Astrocyte (in vitro differentiated cells and primary cell): ENCODE measurements around the gene CNOT11.
"Not testable (repeated sequence)": the region's sequence is repeated elsewhere in the genome, so short reads cannot be mapped to it uniquely, and the experiment has no call there.

Experiments used
- CTCF ChIP-seq: IDR thresholded peaks from 2 replicates; pipeline ENCODE4 v1.5.1; 2011; ENCODE audit warnings: low read depth, mild to moderate bottlenecking, inconsistent platforms, low read length, moderate library complexity; ENCODE audit not compliant: insufficient read depth
- EZH2 ChIP-seq: IDR thresholded peaks from 2 replicates; pipeline ENCODE4 v1.6.1; 2012; ENCODE audit warnings: mild to moderate bottlenecking, low read length, inconsistent platforms; ENCODE audit not compliant: insufficient read depth

GRCh38 chr2:101220091-101220490, 32.6 kb upstream of the CNOT11 start:
- TF ChIP-seq CTCF, EZH2: not testable (repeated sequence)
